Smooth muscle cell (in vitro differentiated cells): ENCODE results near the gene CHD1L. TPM values are rescaled to one million over a fixed set of nuclear protein-coding genes. Genes with fewer than 3 reads are reported as not detected.
"Not testable (repeated sequence)": the region's sequence is repeated elsewhere in the genome, so short reads cannot be mapped to it uniquely, and the experiment has no call there.

Source experiments
- DNase-seq: peaks from one replicate; lab custom pipeline; 2025; ENCODE audit not compliant: unreplicated experiment; lab: John Stamatoyannopoulos, UW
- H2AFZ ChIP-seq: fragments of 200-600 bp; sonication (generic); 2 replicates; pipeline ENCODE4 v1.6.0; 2016; ENCODE audit warnings: antibody characterized with exemption, low read depth, mild to moderate bottlenecking
- H3F3A ChIP-seq: fragments of 200-600 bp; sonication (generic); 2 replicates; pipeline ENCODE4 v1.6.0; 2017; ENCODE audit warnings: antibody characterized with exemption, low read depth
- H3K27ac ChIP-seq: fragments of 200-600 bp; sonication (generic); 2 replicates; pipeline ENCODE4 v1.5.1; 2016; ENCODE audit warnings: low read depth, mild to moderate bottlenecking
- H3K27me3 ChIP-seq: fragments of 200-600 bp; sonication (generic); 2 replicates; pipeline ENCODE4 v1.6.1; 2016; ENCODE audit warnings: low read depth, mild to moderate bottlenecking
- H3K36me3 ChIP-seq: fragments of 200-600 bp; sonication (generic); 2 replicates; pipeline ENCODE4 v1.5.1; 2016; ENCODE audit warnings: low read depth
- H3K4me1 ChIP-seq: fragments of 200-600 bp; sonication (generic); 2 replicates; pipeline ENCODE4 v1.5.1; 2016; ENCODE audit warnings: low read depth
- H3K4me2 ChIP-seq: fragments of 200-600 bp; sonication (generic); 2 replicates; pipeline ENCODE4 v1.6.0; 2016; ENCODE audit warnings: mild to moderate bottlenecking
- H3K4me3 ChIP-seq: fragments of 200-600 bp; sonication (generic); 2 replicates; pipeline ENCODE4 v1.5.1; 2016; ENCODE audit warnings: mild to moderate bottlenecking
- H3K79me2 ChIP-seq: fragments of 200-600 bp; sonication (generic); 2 replicates; pipeline ENCODE4 v1.6.0; 2016; ENCODE audit warnings: low read depth, mild to moderate bottlenecking
- H3K9ac ChIP-seq: fragments of 200-600 bp; sonication (generic); 2 replicates; pipeline ENCODE4 v1.6.0; 2016; ENCODE audit warnings: low read depth
- H3K9me3 ChIP-seq: fragments of 200-600 bp; sonication (generic); replicated peaks from 2 replicates; pipeline ENCODE4 v1.5.1; 2016; ENCODE audit warnings: low read depth
- H4K20me1 ChIP-seq: fragments of 200-600 bp; sonication (generic); 2 replicates; pipeline ENCODE4 v1.6.0; 2016; ENCODE audit warnings: low read depth
- WGBS: methylation state at CpG from one replicate; pipeline ENCODE4 v1.1.7; 2016; ENCODE audit warnings: low lambda C conversion rate; 5-methylcytosine and 5-hydroxymethylcytosine counted together
- polyA plus RNA-seq: library from polyadenylated mRNA; unstranded; fragments of >200 nt; fragmentation: Nextera tagmentation; extraction: Ambion mirVana; gene quantifications from 2 replicates; pipeline ENCODE4 v1.2.1, GENCODE V29; 2016
- total RNA-seq: library from RNA; depleted of rRNA; stranded (reverse); fragments of >200 nt; gene quantifications from 2 replicates; pipeline ENCODE4 v1.2.3, GENCODE V29; 2014
- TF ChIP-seq, protein P1 (sequence below): fragments of 200-600 bp; sonication (generic); IDR thresholded peaks from 2 replicates; pipeline ENCODE4 v1.5.1; 2017; ENCODE audit warnings: borderline replicate concordance, mild to moderate bottlenecking, antibody characterized with exemption; ENCODE audit not compliant: insufficient read depth, poor library complexity, severe bottlenecking

Gene CHD1L
- total and polyA plus RNA-seq, 2 experiments from 2014 or later: 27.1 to 32.7 TPM

DNA sequence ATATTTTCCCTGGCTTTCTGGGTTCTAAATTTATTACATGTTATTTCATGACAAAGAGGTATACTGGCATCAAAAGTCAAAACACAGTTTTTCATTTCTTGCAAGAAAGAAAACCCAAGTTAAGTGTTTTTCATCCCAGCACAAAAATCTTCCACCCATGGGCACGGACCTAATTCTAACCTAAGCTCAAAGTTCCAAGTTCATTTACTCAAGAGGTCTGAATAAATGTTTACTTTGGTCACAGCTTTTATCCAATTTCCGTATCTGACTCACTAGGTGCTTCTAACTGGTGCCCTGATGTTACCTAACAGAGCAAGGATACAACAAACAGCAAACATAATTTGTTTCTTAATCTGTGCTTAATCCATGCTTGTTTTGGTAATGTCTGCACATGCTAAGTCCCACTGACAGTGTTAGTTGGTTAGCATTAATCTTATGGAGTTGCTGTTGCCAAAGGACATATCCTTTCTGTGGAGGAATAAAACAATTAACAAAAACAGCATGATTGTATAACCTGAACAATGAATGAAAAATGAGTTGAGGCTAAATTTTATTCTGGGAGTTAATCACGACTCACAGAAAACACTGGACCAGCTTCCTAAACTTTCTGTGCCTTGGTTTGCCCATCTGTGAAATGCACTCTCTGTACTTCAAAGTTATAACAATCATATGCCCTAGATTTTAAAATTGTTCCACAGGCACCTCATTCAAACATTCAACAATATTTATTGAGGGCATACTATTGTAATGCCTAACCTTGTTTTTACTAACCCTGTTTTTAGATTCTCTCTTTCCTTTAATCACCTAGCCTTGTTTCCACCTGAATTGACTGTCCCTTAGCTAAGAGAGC, 4.2 kb upstream of the CHD1L start:
- no peaks in the 10 kb centered on the region for H3K79me2 ChIP-seq
- no peaks in the 10 kb centered on the region for H3K9me3 ChIP-seq
- no peak overlapping the region for H3K9ac ChIP-seq
- no peaks in the 10 kb centered on the region for H3F3A ChIP-seq
- H2AFZ ChIP-seq: no peak overlapping the region
- no peaks in the 10 kb centered on the region for H4K20me1 ChIP-seq
- TF ChIP-seq, protein P1, sequence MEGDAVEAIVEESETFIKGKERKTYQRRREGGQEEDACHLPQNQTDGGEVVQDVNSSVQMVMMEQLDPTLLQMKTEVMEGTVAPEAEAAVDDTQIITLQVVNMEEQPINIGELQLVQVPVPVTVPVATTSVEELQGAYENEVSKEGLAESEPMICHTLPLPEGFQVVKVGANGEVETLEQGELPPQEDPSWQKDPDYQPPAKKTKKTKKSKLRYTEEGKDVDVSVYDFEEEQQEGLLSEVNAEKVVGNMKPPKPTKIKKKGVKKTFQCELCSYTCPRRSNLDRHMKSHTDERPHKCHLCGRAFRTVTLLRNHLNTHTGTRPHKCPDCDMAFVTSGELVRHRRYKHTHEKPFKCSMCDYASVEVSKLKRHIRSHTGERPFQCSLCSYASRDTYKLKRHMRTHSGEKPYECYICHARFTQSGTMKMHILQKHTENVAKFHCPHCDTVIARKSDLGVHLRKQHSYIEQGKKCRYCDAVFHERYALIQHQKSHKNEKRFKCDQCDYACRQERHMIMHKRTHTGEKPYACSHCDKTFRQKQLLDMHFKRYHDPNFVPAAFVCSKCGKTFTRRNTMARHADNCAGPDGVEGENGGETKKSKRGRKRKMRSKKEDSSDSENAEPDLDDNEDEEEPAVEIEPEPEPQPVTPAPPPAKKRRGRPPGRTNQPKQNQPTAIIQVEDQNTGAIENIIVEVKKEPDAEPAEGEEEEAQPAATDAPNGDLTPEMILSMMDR: no peak
- DNase-seq: no peak
- H3K27ac ChIP-seq: no peak overlapping the region
- 81% methylated on average over 3 of the region's 3 CpGs for WGBS
- no peak overlapping the region for H3K4me2 ChIP-seq
- no peaks in the 10 kb centered on the region for H3K36me3 ChIP-seq
- H3K4me3 ChIP-seq: no peak overlapping the region
- no peaks in the 10 kb centered on the region for H3K27me3 ChIP-seq
- H3K4me1 ChIP-seq: no peaks in the 10 kb centered on the region

DNA sequence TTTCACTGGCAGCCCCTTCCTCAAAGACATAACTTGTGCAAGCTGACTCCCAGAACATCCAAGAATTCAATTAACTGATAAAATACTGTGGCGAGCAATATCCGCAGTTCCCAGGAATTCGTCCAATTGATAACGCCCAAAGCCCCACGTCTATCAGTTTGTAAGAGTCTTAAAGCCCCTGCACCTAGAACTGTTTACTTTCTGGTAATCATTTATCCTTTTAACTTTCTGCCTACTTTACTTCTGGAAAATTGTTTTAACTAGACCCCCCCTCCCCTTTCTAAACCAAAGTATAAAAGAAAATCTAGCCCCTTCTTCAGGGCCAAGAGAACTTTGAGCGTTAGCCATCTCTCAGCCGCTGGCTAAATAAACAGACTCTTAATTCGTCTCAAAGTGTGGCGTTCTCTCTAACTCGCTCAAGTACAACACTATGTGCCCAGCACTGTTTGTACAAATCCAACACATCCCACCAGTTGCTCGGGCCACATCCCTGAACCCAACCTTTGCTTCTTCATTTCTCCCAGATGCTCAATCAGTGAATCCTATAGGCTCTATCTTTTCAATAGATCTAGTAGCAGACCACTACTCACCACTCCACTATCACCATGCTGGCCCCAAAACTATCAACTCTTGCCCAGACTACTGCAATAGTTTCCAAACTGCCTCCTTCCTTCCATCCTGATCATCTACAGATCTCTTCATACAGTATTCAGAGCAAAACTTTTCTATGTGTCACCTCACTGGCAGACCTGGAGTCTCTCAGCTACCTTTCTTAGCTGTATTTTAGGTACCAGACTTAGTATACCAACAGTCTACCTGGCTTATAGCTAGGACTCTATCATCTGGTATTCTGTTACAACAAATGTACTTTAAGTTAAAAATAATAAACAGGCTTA, 3.3 kb upstream of the CHD1L start:
- H3K27me3 ChIP-seq: no peaks in the 10 kb centered on the region
- 86% methylated on average over 11 of the region's 11 CpGs for WGBS
- no peaks in the 10 kb centered on the region for H3F3A ChIP-seq
- no peak overlapping the region for H3K27ac ChIP-seq
- no peaks in the 10 kb centered on the region for H3K9me3 ChIP-seq
- peaks cover 8% of the 10 kb centered on the region for H3K79me2 ChIP-seq
- no peak overlapping the region for H3K4me3 ChIP-seq
- no peak overlapping the region for H2AFZ ChIP-seq
- DNase-seq: no peak
- TF ChIP-seq, protein P1: no peak
- H3K4me1 ChIP-seq: peaks cover 3% of the 10 kb centered on the region
- H3K4me2 ChIP-seq: no peak overlapping the region
- no peaks in the 10 kb centered on the region for H3K36me3 ChIP-seq
- no peak overlapping the region for H3K9ac ChIP-seq
- peaks cover 4% of the 10 kb centered on the region for H4K20me1 ChIP-seq

DNA sequence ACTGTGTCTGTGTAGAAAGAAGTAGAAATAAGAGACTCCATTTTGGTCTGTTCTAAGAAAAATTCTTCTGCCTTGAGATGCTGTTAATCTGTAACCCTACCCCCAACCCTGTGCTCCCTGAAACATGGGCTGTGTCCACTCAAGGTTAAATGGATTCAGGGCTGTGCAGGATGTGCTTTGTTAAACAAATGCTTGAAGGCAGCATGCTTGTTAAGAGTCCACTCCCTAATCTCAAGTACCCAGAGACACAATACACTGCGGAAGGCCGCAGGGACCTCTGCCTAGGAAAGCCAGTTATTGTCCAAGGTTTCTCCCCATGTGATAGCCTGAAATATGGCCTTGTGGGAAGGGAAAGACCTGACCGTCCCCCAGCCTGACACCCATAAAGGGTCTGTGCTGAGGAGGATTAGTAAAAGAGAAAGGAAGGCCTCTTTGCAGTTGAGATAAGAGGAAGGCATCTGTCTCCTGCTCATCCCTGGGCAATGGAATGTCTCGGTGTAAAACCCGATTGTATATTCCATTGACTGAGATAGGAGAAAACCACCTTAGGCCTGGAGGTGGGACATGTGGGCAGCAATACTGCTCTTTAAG, 2.3 kb upstream of the CHD1L start:
- H2AFZ ChIP-seq, H3K9me3 ChIP-seq, H3K9ac ChIP-seq, H3K4me1 ChIP-seq, H3K36me3 ChIP-seq, DNase-seq, H3K27ac ChIP-seq, H3F3A ChIP-seq, H3K4me3 ChIP-seq, H3K27me3 ChIP-seq, H3K4me2 ChIP-seq: not testable (repeated sequence)
- peaks cover 14% of the 10 kb centered on the region for H4K20me1 ChIP-seq
- peaks cover 19% of the 10 kb centered on the region for H3K79me2 ChIP-seq
- WGBS: 76% methylated on average over 5 of the region's 5 CpGs

DNA sequence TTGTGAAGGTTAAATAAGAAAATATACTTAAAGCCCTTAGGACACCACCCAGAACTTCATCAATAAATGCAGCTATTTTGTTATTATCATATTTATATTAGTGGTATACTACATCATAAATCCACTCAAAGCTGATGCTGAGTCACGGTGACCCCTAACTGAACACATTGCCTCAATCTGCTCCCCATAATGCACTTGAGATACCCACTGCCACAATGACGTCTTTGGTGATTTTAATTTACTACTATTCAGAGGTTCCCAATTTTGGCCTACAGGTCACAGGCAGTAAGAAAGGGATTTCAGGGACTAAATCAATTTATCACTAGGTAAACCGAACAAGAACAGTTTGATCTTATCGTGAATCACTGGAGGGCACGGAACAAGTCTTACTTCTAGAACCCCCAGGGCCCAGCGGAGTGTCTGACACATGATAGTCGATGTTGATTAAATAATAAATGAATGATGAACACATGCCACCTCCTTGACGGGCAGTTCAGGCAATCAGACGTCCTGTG, 493 bp upstream of the CHD1L start:
- H3K27ac ChIP-seq: peak overlapping the region; percentile 18
- TF ChIP-seq, protein P1: no peak
- WGBS: 46% methylated on average over 9 of the region's 9 CpGs

More for the DNA sequence above, 493 bp upstream of the CHD1L start:
- Histone ChIP-seq H3K36me3 (no peaks in the 10 kb centered on the region), H3K9me3 (no peaks in the 10 kb centered on the region), H2AFZ (peak overlapping the region; percentile 47), H3K9ac (peak overlapping the region; percentile 6), H4K20me1 (peaks cover 31% of the 10 kb centered on the region), H3F3A (no peaks in the 10 kb centered on the region), H3K79me2 (peaks cover 37% of the 10 kb centered on the region), H3K27me3 (no peaks in the 10 kb centered on the region), H3K4me1 (peaks cover 11% of the 10 kb centered on the region), H3K4me3 (peak overlapping the region; percentile 94), H3K4me2 (peak overlapping the region; percentile 90)
- DNase-seq: no peak
